Activated CD4-positive, CD25-positive, alpha-beta regulatory T cell treated with anti-CD3 and anti-CD28 coated beads, Interleukin-2, amount 50 U/mL, for 72 hours (primary cell): ENCODE results near the gene PAM16.
A peak's percentile ranks its signal among the peaks of the same experiment; 100 is the strongest.

Experiments used
- DNase-seq: peaks from one replicate; pipeline ENCODE4 v3.0.0; 2021

Gene PAM16

DNA sequence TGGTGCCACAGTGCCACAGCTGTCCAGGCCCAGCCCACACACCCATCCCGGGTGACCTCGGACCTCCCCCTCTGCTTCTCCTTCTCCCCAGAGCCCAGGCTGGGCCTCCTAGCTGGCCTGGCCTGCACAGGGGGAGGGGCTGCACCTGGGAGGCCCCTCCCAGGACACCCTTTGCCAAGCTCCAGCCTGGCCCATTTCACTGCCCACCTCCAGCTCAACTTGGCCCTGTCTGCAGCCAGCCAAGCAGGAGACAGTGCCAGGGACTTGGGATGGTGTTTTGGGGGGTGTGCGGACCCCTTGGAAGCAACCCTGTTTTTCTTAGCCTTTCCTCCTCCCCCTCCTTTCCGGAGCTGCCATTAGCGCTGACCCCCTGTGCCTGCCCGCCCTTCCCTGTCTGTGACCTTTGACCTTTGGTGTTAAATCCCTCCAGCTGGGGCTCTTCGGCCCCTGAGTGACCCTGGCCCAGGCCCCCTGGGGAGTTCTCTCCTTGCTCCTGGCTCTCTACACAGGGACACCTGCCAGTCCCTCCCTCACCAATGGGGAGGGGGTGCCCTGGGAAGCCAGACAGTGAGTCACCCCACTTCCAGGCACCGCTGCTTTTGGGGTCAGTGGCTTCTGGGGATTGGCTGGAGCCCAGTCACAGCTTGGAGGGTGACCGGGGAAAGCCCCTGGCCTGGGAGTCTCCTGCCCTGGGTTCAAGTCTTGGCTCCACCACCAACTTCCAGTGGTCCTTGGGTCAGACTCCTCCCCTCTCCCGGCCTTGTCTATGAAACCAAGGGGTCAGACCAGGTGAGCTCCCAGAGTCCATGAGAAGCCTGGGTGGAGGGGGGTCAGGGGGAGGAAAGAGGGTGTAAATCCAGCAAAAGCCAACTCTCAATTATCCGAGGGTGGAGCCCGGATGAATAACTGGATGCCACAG lies 33.3 kb downstream of the PAM16 start:
- no peak for DNase-seq

DNA sequence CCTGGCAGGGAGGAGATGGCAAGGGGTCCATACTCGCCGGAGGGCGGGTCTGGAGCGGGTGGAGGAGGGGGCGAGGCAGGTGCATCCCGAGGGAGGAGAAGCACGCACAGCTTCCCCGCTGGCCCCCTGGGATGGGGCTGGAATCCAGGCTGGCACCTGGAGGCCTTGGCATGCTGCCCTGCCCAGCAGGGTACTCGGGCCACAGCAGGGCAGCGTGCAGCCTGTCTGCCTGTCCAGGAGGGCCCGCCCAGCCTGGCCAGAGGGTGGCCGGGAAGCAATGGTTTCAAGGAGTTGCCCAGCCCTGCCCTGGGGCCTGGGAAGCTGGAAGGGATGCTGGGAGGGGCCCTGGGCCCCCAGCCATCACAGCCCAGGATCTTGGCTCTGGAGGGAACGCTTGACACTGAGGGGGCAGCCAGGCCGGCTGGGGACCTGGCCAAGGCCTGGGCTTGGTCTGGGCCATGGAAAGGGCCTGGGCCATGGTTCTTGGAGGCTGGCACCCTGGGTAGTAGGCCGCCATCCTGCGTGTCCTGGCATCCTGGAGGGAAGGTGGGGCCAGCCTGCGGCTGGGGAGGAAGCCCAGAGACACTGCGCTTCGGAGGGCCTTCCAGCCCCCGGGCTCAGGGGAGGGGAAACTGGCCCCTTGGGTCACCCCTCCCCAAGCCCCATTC lies 34.1 kb downstream of the PAM16 start:
- no peak for DNase-seq

DNA sequence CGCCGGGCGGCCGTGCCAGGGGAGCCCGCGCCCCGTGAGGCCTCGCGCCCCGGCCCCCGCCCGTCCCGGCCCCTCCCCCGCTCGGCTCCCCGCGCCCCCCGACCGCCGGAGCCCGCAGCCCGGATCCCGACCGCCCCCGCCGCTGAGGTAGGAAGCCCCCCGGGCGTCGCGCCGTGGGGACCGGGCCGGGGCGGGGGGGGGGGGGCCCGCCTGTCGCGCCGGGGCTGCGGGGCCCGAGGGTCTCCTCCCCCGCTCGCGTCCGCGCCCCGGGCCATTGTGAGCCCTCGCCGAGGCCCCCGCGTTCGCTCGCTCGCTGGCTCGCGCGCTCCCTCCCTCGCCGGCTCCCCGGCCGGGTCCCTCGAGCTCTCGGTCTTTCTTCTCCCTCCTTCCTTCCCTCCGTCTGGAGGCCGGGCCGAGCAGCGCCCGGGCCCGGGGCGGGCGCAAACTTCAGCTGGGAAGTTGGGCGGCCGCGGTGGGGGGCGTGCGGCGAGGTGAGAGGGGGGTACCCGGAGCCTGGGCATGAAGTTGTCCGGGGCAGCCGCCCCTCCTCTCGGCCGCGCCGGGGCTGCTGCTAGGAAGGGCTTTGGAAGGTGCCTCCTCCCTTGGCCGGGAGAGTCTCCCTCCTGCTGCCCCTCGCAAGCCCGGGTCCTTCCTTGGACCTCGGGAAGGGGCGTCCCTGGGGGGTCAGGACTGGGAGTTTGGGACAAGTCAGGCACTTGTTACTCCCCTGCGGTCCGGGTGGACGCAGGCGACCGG lies 34.8 kb downstream of the PAM16 start:
- no peak for DNase-seq

DNA sequence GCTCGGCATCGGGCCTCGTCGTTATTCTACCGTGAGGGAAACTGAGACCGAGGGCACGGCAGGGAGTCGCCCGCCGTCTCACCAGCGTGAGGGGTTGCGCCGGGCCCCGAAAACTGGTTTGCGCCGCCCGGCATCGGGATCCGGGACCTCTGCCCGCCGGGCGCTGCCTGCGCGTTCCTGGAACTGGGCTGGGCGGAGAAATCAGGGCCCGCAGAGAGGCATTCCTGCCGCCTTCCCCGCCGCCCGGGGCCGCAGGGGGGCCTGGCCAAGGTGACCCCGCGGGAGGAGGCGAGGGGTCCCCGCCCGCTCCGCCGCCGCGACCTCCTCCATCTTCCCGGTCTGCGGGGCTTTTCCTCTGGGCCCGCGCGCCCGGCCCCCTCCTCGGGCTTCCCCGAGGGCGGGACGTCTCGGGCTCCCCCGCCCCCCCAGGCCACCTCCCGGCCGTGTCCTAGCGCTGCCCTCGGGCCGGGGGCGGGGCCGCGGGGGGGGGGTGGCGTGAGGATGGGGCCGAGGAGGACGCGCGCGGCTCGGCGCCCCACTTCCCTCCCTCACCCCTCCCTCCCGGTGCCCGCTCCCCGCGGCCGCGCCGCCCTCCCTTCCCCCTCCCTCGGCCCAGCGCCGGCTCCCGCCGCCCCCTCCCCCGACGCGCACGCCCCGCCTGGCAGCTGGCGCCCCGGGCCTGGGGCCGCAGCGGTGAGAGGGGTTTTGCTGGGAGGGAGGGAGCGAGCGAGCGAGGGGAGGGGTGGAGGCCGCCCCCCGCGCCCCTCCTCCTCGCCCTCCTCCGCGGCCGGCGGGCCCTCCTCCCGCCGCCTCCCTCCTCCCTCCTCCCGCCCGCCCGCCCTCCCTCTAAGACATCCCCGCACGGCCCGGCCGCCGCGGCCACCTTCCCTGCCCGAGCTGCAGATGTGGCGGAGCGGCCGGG lies 35.7 kb downstream of the PAM16 start, which contains the start of gene GLIS2:
Gene GLIS2 (plus strand): TSS at position 882 of the 922 bp plus-strand sequence. CDS start 16,214 bp downstream, outside the sequence.
- no peak for DNase-seq

DNA sequence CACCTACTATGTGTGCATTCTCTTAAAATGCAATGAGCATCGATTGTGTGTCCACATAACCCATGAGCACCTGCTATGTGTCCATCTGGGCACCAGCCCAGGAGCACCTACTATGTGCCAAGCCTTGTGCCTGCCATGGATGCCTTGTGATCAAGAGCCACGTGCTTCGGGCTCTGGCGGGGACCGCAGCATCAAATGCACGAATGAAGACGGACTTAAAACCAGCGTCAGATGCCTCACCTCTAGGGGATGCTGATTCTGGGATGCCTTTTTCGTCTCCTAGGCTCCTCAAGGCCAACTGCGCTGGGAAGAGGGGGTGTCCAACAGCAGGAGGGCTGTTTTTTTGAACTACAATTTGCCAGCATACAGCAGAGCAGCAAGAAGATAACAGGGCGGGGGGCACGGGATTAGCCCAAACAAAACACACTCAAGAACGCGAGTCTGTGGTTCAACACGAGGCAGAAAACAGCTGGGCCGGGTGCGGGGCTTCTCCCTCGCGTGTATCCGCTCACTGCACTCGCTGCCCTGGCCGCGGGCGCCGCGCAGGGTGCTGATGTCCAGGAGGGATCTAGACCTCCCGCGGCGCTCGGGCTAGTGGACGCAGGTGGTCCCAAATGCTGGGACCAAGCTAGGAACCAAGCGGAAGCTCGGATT lies 36.5 kb downstream of the PAM16 start:
- no peak for DNase-seq

DNA sequence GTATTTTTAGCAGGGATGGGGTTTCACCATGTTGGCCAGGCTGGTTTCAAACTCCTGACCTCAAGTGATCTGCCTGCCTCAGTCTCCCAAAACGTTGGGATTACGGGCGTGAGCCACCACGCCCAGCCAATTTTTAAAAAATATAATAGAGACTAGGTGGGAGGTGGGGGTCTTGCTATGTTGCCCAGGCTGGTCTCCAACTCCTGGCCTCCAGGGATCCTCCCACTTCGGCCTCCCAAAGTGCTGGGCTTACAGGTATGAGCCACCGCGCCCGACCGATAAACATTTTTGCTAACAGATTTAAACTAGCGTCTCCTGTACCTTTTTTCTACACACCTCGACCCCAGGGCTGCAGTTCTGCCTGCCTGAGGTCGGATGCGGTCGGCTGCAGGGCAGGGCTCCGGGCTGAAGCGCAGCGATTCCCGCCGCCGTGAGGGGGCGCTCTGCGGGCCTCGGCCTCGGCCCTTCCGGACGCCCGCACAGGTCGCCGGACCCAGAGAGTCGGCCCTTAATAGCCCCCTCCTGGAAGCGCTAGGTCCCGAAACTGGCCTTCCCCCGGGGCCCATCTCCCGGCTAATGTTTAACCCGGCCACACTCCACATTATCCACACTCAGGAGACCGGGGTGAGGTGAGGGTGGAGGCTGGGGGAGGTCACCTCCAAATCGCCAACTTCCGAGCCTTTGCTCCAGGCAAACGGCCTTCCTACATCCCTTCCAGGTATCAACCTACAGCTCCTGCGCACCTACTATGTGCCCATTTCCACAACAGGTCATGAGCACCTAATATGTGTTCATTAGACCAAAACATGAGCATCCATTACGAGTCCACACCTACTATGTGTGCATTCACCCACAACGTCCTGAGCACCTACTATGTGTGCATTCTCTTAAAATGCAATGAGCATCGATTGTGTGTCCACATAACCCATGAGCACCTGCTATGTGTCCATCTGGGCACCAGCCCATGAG lies 37.3 kb downstream of the PAM16 start:
- no peak for DNase-seq

DNA sequence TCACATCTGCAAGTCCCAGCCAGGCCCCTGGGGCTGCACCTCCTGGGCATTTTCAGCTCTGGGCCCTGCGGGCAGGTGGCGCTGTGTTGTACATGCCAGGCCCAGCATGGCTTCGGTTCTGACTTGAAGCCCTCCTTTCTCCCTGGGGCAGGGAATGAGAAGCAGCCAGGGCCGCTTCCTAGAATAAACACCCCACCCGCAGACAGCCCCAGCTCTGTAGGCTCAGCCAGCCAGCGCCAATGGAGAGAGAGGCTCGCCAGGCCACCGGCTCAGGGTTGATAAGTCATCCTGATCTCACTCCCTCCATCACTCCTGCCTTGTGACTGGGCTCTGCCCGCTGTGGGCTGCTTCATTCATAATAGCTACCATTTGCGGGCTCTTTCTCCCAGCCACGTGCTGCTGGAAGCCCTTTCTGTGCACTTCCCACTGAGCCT lies 41.3 kb downstream of the PAM16 start:
- DNase-seq = no peak

DNA sequence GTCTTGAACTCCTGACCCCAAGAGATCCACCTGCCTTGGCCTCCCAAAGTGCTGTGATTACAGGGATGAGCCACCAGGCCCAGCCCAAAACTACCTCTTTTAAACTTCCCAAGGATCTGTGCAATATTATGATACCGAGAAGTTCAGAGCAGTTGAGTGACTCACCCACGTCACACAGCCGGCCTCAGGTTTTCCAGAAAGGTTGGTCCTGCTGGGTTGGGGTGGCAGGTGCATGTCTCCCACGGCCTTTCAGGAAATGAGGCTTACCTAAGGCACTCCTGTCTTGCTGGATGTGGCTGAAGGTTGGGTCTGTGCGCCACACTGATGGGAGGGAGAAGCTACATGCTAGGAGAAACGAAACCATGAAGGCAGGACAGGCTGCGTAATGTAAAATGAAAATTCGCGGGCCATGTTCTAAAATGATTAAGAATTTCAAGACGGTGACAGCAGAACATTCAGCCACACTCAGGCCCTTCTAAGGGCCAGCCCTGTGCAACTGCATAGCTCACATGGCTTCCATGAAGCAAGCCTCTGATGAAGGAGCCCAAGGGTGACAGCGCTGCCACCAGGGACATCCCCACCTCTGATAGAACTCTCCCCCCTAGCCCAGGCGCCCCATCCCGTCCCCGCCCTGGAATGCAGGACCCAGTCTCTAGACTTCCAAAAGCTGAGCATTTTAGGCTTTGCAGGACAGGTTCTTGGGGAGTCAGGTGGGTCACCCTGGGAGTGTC lies 41.9 kb downstream of the PAM16 start:
- DNase-seq = no peak

DNA sequence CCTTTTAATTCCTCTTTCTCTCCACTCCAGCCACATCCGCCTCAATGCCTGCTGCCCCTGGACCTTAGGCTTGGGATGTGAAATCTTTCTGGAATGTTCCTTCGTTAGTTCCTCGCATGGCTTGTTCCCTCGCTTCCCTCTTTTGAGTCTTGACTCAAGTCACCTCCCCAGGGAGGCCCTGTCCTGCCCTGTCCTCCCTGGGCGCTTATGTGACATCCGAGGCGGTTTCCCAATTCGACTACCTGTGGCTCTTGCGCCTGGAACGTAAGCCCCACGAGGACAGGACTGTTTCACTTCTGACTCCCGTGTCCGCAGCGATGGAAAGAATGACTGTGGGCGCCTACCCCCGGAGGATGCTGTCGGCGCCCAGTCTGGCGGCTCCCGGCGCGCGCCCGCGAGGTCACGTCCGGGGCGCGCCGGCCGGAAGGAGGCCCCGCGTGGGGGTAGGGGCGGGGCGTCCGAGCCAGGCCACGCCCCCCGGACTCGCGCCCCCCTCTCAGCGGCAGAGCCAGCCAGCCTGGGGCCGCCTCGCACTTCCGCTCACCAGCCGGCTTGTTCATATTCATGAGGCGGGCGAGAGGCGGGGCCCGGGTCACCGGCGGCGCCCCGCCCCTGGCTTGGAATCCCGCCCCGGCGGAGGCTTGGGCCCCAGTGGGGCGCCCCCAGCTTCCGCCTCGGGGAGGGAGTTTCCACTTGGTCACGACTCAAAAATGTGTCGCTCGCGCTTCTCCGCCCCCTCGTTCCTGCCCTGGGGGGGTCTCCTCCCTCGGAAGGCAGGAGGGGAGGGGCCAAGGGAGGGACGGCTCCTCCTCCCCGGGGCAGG lies 43.7 kb downstream of the PAM16 start:
- peak; percentile 97 for DNase-seq

DNA sequence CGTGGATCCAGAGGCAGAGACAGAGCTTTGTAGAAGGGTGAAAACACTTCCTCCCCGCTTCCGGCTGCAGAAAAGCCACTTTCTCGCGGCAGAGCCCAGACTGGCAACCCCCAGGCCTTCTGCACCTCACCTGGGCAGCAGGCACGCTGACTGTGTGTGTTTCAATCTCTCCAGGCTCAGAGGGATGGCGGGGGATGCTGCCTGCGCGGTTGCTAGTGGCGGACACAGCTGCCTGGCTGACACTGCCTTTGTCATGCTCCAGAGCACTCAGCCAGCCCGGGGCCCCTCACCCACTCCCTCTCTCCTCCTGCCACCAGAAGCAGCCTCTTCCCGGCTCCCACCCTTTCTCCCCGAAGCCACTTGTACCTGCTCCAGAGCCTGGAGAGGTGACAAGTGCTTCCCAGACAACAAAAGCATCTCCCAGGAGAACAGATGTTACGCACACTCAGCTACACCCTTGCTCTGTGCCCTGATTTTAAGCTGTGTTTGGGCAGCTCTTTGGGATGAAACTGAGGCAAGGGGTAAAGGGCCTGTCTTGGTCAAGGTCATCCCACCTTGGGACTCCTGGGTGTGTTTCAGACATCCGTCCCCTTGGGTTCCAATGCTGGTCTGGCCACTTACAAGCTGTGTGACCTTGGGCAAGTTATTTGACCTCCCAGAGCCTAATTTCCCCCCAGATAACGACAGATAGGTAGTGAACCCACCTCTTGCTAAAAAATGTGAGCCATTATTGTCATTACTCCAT lies 44.5 kb downstream of the PAM16 start:
- DNase-seq = no peak

DNA sequence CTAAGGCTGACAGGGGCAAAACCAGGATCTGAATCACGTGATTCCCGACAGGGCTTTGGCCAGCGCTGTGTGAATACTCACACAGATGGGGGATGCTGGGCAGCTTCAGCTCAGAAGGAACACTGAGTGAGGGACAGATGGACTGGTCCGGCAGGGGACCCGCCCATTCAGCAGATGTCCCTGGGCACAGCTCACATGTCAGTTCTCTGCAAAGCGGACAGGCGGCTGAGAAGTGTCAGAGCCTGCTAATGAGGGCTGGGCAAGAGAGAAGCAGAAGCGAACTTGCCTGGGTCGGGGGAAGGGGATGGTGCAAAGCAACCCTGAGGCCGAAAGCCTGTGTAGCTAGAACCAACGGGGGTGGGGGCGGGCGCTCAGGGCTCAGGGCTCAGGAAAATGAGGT lies 47.1 kb downstream of the PAM16 start:
- no peak for DNase-seq

DNA sequence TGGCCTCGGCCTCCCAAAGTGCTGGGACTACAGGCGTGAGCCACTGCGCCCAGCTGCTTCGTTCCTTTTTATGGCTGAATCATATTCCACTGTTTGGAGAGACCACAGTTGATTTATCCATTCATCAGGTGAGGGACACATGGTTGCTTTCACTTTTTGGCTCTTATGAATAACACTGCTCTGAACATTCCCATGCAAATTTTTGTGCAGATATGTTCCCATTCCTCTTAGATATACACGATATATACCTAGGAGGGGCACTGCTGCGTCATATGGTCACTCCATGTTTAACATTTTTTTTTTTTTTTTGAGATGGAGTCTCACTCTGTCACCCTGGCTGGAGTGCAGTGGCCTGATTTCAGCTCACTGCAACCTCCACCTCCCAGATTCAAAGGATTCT lies 49.2 kb downstream of the PAM16 start:
- DNase-seq = no peak

DNA sequence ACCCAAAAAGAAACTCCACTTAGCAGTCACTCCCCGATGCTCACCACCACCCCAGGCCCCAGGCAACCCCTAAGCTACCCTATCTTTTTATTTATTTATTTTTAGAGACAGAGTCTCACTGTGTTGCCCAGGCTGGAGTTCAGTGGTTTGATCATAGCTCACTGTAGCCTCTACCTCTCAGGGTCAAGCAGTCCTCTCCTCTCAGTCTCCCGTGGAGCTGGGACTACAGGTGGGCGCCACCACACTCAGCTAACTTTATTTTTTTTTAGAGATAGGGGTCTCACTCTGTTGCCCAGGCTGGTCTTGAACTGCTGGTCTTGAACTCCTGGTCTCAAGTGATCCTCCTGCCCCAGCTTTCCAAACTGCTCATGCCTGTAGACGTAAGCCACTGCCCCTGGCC lies 49.9 kb downstream of the PAM16 start:
- DNase-seq = no peak

DNA sequence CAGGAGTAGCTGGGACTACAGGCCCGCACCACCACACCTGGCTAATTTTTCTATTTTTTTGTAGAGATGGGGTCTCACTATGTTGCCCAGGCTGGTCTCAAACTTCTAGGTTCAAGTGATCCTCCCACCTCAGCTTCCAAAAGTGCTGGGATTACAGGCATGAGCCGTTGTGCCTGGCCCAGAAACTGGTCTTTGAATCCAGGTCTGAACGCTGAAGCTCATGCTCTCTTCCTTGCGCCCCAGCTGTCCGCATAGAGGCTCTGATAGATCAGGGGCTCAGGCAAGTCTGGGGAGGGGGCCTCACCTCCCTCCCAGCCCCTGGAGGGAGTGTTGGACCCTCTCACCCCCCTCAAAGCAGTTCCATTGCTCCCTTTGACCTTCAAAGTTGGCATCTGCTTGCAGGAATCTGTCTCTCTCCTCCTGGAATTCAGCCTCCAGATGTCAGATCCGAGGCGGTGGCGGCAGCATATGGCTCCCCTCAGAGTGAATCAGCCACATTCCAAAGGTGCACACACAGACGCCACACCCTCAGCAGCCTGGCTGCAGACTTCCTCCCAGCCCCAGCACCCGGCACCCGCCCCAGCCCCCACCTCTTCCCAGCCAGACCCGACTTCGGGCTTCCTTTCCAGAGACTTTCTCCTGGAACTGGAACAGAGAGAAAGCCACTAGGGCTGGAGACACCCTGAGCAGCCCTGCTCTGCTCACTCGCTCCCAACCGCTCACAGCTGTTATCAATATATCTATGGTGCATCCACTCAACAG lies 52.2 kb downstream of the PAM16 start:
- no peak for DNase-seq

DNA sequence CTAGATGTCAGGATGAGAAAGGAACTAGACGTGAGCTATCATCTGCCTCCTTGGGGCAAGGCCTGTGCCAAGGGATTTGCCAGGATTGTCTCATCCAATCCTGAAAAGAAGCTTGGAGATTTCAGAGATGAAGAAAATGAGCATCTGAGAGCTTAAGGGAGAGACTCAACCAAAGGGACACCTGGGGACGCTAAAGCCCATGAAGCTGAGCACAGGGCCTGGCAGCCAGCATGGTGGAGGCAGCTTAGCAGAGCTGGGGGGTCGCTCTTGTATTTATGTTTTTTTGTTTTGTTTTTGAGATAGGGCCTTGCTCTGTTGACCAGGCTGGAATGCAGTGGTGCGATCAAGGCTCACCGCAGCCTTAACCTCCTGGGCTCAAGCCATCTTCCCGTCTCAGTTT lies 53.6 kb downstream of the PAM16 start:
- no peak for DNase-seq

DNA sequence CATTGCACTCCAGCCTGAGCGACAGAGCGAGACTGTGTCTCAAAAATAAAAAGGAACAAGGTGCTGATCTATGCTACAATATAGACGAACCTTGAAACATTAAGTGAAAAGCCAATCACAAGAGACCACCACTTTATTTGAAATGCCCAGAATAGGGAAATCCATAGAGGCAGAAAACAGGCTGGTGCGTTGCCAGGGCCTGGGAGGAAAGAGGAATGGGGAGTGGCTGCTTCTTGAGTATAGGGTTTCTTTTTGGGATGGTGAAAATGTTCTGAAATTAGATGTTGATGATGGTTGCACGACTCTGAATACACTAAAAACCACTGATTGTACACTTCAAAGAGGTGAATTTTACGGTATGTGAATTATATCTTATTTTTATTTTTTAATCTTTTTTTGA lies 55.5 kb downstream of the PAM16 start:
- no peak for DNase-seq

DNA sequence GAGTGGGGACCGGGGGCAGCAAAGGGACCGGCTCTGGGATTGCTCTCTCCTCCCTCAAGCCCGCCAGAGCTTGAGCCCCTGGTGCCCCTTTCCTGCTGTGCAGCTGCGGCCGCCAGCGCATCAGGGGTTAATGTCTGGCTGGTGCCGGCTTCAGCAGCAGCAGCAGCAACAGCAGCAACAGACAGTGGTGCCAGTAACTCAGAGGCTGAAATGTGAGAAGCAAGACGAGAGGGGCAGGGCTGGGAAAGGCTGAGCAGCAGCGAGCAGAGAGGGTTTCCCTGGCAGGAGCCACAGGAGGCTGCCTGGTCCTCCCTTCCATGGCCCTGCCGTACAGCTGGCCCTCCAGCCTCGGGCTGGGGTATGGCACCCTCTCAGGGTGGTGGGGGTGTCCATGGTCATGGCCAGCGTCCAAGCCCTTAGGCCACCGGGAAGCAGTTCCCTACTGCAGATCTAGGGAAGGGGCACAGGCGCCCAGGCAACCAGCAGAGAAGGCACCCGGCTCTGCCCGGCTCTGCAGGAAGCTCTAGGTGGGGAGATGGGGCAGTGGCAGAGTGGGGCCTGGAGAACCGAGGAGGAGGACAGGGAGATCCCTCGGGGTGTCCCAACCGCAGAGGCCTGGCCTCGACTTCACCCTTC lies 57.2 kb downstream of the PAM16 start:
- no peak for DNase-seq
